ENCODE results near the gene GBA2.

GBA2 gene

GRCh38 chr9:35763181-35763580 is 14.2 kb upstream of the GBA2 start:
- no peak for TF ChIP-seq CTCF (IDR thresholded peaks at IDR 0.05)

- no peak for TF ChIP-seq CTCF (IDR thresholded peaks at IDR 0.05)
These were observed 11.6 kb upstream of the GBA2 start for GRCh38 chr9:35760651-35761050.

- no peak for TF ChIP-seq CTCF (IDR thresholded peaks at IDR 0.05)
These were observed 10.8 kb upstream of the GBA2 start for GRCh38 chr9:35759795-35760194.

- TF ChIP-seq CTCF (IDR thresholded peaks at IDR 0.05), result no peak
These were observed 9.5 kb upstream of the GBA2 start for GRCh38 chr9:35758475-35759050.

GRCh38 chr9:35757892-35758275 is 8.9 kb upstream of the GBA2 start:
- TF ChIP-seq CTCF (IDR thresholded peaks at IDR 0.05), result no peak

GRCh38 chr9:35757226-35757891 is 8.3 kb upstream of the GBA2 start:
- no peak for TF ChIP-seq CTCF (IDR thresholded peaks at IDR 0.05)

GRCh38 chr9:35756275-35757225 is 7.5 kb upstream of the GBA2 start:
- no peak for TF ChIP-seq CTCF (IDR thresholded peaks at IDR 0.05)

Data from LNCAP (cell line).